Measurements from ENCODE around the gene ZNF888.

GRCh38 chr19:52949422-52949821 is 26.2 kb upstream of the ZNF888 start:
- TF ChIP-seq, protein P1, sequence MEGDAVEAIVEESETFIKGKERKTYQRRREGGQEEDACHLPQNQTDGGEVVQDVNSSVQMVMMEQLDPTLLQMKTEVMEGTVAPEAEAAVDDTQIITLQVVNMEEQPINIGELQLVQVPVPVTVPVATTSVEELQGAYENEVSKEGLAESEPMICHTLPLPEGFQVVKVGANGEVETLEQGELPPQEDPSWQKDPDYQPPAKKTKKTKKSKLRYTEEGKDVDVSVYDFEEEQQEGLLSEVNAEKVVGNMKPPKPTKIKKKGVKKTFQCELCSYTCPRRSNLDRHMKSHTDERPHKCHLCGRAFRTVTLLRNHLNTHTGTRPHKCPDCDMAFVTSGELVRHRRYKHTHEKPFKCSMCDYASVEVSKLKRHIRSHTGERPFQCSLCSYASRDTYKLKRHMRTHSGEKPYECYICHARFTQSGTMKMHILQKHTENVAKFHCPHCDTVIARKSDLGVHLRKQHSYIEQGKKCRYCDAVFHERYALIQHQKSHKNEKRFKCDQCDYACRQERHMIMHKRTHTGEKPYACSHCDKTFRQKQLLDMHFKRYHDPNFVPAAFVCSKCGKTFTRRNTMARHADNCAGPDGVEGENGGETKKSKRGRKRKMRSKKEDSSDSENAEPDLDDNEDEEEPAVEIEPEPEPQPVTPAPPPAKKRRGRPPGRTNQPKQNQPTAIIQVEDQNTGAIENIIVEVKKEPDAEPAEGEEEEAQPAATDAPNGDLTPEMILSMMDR (IDR thresholded peaks at IDR 0.05; ENCODE audit: insufficient read depth, low read length), result no peak
- TF ChIP-seq POLR2AphosphoS5 (IDR thresholded peaks at IDR 0.05; ENCODE audit: low read depth), result no peak
- no peak for TF ChIP-seq GABPA (IDR thresholded peaks at IDR 0.05; ENCODE audit: low read depth)
- TF ChIP-seq, protein P2, sequence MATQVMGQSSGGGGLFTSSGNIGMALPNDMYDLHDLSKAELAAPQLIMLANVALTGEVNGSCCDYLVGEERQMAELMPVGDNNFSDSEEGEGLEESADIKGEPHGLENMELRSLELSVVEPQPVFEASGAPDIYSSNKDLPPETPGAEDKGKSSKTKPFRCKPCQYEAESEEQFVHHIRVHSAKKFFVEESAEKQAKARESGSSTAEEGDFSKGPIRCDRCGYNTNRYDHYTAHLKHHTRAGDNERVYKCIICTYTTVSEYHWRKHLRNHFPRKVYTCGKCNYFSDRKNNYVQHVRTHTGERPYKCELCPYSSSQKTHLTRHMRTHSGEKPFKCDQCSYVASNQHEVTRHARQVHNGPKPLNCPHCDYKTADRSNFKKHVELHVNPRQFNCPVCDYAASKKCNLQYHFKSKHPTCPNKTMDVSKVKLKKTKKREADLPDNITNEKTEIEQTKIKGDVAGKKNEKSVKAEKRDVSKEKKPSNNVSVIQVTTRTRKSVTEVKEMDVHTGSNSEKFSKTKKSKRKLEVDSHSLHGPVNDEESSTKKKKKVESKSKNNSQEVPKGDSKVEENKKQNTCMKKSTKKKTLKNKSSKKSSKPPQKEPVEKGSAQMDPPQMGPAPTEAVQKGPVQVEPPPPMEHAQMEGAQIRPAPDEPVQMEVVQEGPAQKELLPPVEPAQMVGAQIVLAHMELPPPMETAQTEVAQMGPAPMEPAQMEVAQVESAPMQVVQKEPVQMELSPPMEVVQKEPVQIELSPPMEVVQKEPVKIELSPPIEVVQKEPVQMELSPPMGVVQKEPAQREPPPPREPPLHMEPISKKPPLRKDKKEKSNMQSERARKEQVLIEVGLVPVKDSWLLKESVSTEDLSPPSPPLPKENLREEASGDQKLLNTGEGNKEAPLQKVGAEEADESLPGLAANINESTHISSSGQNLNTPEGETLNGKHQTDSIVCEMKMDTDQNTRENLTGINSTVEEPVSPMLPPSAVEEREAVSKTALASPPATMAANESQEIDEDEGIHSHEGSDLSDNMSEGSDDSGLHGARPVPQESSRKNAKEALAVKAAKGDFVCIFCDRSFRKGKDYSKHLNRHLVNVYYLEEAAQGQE (IDR thresholded peaks at IDR 0.05; ENCODE audit: insufficient replicate concordance, low read depth), result no peak
- no peak for TF ChIP-seq SPI1 (IDR thresholded peaks at IDR 0.05; ENCODE audit: borderline replicate concordance, low read depth)

Data from HL-60 (cell line).